ENCODE measurements around the gene SHH. TPM values are rescaled to one million over a fixed set of nuclear protein-coding genes. Genes with fewer than 3 reads are reported as not detected.

The SHH gene
- 3.3 and 8.0 TPM in 2 replicates for polyA plus RNA-seq

DNA sequence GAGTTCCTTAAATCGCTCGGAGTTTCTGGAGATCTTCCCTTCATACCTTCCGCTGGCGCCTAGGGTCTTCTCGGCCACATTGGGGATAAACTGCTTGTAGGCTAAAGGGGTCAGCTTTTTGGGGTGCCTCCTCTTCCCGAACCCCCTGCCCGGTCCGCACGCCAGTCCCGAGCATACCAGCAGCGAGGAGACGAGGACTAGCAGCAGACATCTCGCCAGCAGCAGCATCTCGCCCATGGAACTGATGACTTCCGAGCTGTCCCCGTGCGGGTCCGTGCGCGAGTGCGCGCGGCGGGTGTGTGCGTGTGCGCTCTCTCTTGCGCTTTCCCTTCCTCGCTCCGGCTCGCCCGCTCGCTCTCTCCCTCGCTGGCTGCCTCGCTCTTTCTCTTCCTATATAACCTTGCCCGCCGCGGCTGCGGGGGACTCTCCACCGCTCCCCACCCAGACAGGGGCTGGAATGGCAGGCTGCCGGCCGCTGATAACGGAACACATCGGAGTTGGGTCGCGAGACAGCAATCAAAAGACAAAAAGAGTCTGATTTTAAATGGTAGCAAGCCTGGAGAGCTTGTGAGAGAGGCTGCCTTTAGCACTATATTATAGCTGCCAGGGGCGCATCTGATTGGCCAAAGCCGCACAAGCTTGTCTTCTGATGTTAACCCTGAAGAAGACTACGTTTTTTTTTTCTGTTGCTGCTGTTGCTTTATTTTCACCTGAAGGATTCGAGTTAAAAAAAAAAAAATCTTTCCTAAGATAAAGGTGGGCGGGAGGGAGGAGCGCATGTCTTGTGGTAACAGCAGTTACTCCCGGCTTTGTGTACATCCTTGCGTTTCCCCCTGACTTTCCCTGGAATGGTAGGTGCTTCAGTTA lies at the start of gene SHH:
SHH (minus strand) TSS at position 569 of the 867 bp plus-strand sequence; CDS start at position 228, 341 bp downstream.

Other genes with a start within 250 kb of the SHH start
- gene RBM33, start 167.8 kb downstream of the SHH start, polyA plus RNA-seq: 6.7 and 8.9 TPM in 2 replicates